Measurements from ENCODE around the gene ANKRD13D. TPM values are rescaled to one million over a fixed set of nuclear protein-coding genes. Genes with fewer than 3 reads are reported as not detected.

ANKRD13D gene
- total and polyA plus RNA-seq, 2 of the 8 experiments (the other 6 are each of a cell fraction or from before 2014, with no cell fraction given), result 24.9 to 26.5 TPM

- Histone ChIP-seq H2AK5ac (ENCODE audit: low read depth, low read length) (no peak overlapping the region), H3K4me3 (ENCODE audit: extremely low read depth in 1 of 4, insufficient read depth in 2 of 4, low read depth in 3 of 4, low read length in 4 of 4) (peak overlapping the region; percentile 67 to 94 (median 74)), H4K8ac (ENCODE audit: extremely low read depth, insufficient read depth, low read length) (peak overlapping the region; percentile 4; the same call in 1 of the 2 replicates), H3K4me1 (replicated peaks in 1 of 4; ENCODE audit: control insufficient read depth in 3 of 4, insufficient read depth in 4 of 4, low read length in 3 of 4) (peaks cover 0 to 20% (median 16%) of the 10 kb centered on the region in 4 experiments; a peak in 5 of 7 replicates), H3K14ac (ENCODE audit: insufficient read length) (no peak overlapping the region), H3K4ac (replicated peaks; ENCODE audit: insufficient read length, low read depth, low read length) (peak overlapping the region; percentile 74), H3K36me3 (ENCODE audit: control insufficient read depth in 2 of 4, insufficient read depth in 4 of 4, low read length in 3 of 4) (peaks cover 0 to 14% (median 6%) of the 10 kb centered on the region in 4 experiments; a peak in 3 of 8 replicates), H3K79me1 (ENCODE audit: low read depth, low read length) (no peaks in the 10 kb centered on the region; the same call in 1 of the 2 replicates), H4K20me1 (replicated peaks in 1 of 2; ENCODE audit: control insufficient read depth in 1 of 2, insufficient read depth in 2 of 2, low read length in 2 of 2) (peaks cover 0 to 11% of the 10 kb centered on the region in 2 experiments), H3K27me3 (replicated peaks in 1 of 4; ENCODE audit: control insufficient read depth in 3 of 4, extremely low read depth in 1 of 4, insufficient read depth in 3 of 4, low read length in 3 of 4) (peaks cover 0 to 11% (median 7%) of the 10 kb centered on the region in 4 experiments; a peak in 5 of 7 replicates), H3K9me3 (ENCODE audit: insufficient read depth in 2 of 2, low read depth in 1 of 2, low read length in 1 of 2) (no peaks in the 10 kb centered on the region), H3K9ac (replicated peaks in 1 of 4; ENCODE audit: extremely low read depth in 1 of 4, low read depth in 3 of 4, low read length in 3 of 4) (peak overlapping the region in 2 of 4 experiments; percentile 26 to 41; a peak in 4 of 7 replicates), H2AFZ (ENCODE audit: low read length) (no peak overlapping the region), H2BK12ac (ENCODE audit: low read depth, low read length) (no peak overlapping the region), H2BK15ac (ENCODE audit: low read length) (peak overlapping the region; percentile 61; the same call in 1 of the 2 replicates), H3K23ac (ENCODE audit: insufficient read length) (no peak overlapping the region), H2BK20ac (ENCODE audit: low read length) (no peak overlapping the region), H3K79me2 (ENCODE audit: control insufficient read depth in 1 of 2, insufficient read depth in 2 of 2, low read length in 2 of 2) (no peaks in the 10 kb centered on the region), H3K23me2 (ENCODE audit: low read depth, low read length) (peaks cover 19% of the 10 kb centered on the region; the same call in 1 of the 2 replicates), H3K27ac (ENCODE audit: low read depth, low read length) (no peak overlapping the region), H3K56ac (replicated peaks; ENCODE audit: insufficient read length, low read depth, low read length) (peak overlapping the region; percentile 56), H2BK5ac (ENCODE audit: low read depth, low read length) (peak overlapping the region; percentile 85; the same call in 1 of the 2 replicates), H3K4me2 (ENCODE audit: insufficient read depth in 1 of 2, low read depth in 2 of 2, low read length in 2 of 2) (peak overlapping the region; percentile 81 to 85), H3K18ac (ENCODE audit: extremely low read depth, low read length) (peak overlapping the region; percentile 90), H4K5ac (ENCODE audit: insufficient read length, low read depth, low read length) (peak overlapping the region; percentile 59), H2BK120ac (replicated peaks; ENCODE audit: low read depth, low read length) (no peak overlapping the region), H4K91ac (replicated peaks; ENCODE audit: insufficient read length, low read length) (peak overlapping the region; percentile 76)
- CTCF ChIA-PET (ENCODE audit: partially characterized antibody), result interaction anchor here (0.6 to 4.8 kb wide), 14 partner anchors 9 to 83 kb away, joined by 3 to 33 read pairs (median 5); partner anchors contain the start of gene ANKRD13D
- FAIRE-seq, result no peak
- POLR2A ChIA-PET (ENCODE audit: partially characterized antibody), result interaction anchor here (0.9 to 9.7 kb wide), 14 partner anchors 11 to 183 kb away, joined by 3 to 106 read pairs (median 4); partner anchors contain the start of genes ANKRD13D, CORO1B and PPP1CA
- 2% methylated on average over 22 of the region's 23 CpGs; no CpG with 5 or more reads in 1 of the 2 experiments for WGBS, 2 experiments (ENCODE audit: extremely low coverage in 1 of 2, insufficient coverage in 1 of 2, insufficient read length in 1 of 2, insufficient replicate concordance in 2 of 2, low coverage in 1 of 2, low lambda C conversion rate in 2 of 2, missing lambda C conversion rate in 1 of 2)
- peak in 1 of 2 experiments; percentile 84 for DNase-seq (ENCODE audit: low read depth in 1 of 2, low spot score in 2 of 2)
- TF ChIP-seq SAP30 (IDR thresholded peaks at IDR 0.05; ENCODE audit: insufficient read depth, insufficient replicate concordance, low read length) (peak; percentile 38), SP4 (IDR thresholded peaks at IDR 0.05; ENCODE audit: low read length) (no peak), TAF7 (optimal IDR thresholded peaks at IDR 0.05; ENCODE audit: borderline replicate concordance, low read depth, low read length) (no peak), JUN (IDR thresholded peaks at IDR 0.05; ENCODE audit: low read depth, low read length) (no peak), ATF3 (IDR thresholded peaks at IDR 0.05; ENCODE audit: insufficient read depth, low read depth, low read length) (0 out of 2 replicates have a peak, but pooled peaks have one; percentile 36), RFX5 (IDR thresholded peaks at IDR 0.05; ENCODE audit: borderline replicate concordance, low read depth, low read length) (no peak), KDM4A (IDR thresholded peaks at IDR 0.05; ENCODE audit: low read depth, low read length, severe bottlenecking) (peak; percentile 64), CEBPB (IDR thresholded peaks at IDR 0.05; ENCODE audit: low read depth, low read length) (peak; percentile 67), RBBP5 (IDR thresholded peaks at IDR 0.05; ENCODE audit: borderline replicate concordance, low read depth, low read length) (no peak), CREB1 (IDR thresholded peaks at IDR 0.05) (no peak)
These were observed 13.5 kb downstream of the ANKRD13D start for GRCh38 chr11:67302571-67303131.
